HG03045 (cell line): ENCODE data around the gene MYL3.

ENCODE experiments used
- ATAC-seq: cut with Tn5 transposase; IDR thresholded peaks from one replicate; pipeline ENCODE4 v1.9.1; 2021; ENCODE audit warnings: mild to moderate bottlenecking, moderate library complexity; ENCODE audit not compliant: unreplicated experiment

MYL3 gene

DNA sequence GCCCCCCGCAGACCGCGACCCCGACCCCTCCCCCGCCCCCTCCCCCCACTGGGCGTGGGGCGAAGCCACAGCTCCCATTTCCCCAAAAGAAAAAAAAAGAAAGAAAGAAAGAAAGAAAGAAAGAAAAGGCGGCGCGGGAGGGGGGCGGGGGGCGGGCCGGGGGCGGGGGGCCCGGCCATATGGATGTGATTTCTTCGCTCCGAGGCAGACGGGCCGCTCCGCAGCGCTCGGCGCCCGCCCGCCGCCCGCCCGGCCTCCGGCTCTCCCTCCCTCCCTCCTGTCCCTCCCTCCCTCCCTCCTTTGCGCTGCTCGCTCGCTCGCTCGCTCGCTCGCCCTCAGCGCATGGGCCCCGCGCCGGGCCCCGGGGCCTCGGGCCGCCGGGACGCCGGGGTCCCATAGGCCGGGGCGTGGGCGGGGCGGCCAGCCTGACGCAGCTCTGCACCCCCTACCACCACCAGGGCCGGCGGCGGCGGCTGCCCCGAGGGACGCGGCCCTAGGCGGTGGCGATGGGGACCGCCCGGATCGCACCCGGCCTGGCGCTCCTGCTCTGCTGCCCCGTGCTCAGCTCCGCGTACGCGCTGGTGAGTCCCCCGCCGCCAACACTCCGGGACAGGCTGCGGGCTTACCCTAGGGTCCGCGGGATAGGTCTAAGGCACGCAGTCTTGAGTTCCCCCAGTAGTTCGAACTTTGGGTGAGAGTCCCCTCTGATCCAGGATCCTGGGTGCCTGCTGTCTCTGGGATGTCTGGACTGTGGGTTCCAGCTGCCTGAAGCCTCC, 20.0 kb upstream of the MYL3 start:
- ATAC-seq, result no peak

DNA sequence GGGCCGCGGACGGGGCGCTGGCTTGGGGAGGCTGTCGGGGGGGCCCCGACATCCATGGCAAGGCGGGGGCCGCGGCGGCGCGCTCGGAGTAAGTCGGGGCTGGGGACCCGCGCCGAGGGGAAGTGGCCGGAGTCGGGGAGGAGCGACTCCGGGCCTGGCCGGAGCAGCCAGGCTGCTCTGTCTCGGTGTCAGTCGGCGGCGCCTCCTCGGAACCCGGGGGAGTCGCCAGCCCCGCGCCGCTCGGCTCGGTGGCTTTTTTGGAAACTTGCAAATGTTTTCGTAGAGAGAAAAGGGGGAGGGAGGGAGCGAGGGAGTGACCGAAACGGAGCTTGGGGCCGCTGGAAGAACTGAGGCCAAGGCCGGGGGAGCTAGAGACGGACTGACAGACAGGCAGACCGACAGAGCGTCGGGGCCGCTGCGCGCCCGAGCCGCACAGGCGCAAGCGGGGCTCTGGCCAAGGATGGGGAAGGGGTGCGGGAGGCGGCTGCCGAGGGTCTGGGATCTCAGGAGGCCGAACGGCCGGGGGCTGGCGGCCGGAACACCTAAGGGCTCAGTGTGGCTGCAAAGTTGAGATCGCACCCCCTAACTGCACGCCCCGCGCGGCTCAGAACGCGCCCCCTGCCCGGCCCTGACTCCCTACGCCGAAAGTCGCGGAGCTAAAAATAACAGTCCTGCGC, 19.3 kb upstream of the MYL3 start:
- no peak for ATAC-seq

DNA sequence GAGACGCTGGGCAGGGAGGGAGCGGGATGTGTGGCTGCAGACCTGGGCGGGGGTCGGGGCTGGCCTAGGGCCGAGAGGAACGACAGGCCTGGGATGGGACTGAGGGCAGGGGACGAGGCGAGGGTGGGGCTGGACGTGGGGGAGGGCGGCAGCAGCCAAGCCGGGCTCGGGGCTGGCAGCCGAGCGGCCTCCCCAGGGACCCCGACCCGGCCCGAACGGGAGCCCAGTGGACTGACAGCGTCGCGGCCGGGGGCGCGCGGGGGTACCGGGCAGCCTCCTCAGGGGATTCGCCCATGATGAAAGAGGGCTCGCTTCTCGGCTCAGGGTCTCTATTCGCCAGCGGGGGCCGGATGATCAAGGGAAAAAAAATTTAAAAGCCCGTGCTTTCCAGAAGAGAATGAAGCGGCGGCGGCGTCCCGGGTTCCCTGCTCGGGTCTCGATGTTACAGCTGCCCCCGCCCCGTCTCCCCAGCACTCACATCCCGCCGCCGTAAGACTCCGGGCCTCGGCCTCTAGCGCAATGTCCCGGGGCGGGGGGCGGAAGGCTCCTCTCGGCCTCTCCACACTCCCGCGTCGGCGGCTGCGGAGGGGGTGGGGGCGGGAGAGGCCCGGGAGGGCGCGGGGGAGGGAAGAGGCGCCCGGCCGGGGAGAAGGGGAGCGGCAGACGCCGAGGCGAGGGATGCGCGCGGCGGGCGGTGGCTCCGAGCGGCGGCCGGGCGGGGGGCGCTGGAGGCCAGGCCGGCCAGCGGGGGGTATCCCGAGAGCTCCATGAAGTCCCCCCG, 18.5 kb upstream of the MYL3 start:
- ATAC-seq, result no peak

DNA sequence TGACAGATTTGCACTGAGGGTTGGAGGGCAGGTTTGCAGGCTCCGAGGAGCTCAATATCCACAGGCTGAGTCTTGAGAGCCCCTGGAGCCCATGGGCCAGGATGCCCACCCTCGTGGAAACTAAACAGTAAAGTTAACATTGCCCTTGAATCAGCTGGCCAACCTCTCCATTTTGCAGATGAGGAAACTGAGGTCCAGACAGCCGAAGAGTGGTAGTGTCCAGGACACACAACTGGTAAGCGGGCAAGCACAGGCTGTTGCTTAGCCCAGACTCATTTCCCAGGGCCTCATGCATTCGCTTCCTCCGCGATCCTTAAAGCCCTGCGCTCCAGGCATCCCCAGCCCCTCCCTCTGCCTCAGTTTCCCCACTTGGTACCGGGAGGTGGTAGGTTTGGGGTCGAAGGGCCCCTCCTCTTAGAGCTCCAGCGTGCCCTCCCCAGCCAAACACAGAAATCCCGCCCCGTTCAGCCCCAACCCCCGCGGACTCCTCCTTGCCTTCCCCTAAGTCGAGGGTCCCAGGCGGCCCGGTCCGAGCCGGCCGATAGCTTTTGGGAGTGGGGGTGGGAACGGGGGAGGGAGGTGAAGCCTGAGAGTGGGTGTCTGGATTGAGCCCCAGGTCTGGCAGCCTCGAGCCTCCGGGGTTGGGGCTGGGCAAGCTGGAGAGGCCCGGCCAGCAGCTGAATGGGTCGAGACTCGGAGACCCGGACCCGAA, 17.8 kb upstream of the MYL3 start:
- no peak for ATAC-seq

DNA sequence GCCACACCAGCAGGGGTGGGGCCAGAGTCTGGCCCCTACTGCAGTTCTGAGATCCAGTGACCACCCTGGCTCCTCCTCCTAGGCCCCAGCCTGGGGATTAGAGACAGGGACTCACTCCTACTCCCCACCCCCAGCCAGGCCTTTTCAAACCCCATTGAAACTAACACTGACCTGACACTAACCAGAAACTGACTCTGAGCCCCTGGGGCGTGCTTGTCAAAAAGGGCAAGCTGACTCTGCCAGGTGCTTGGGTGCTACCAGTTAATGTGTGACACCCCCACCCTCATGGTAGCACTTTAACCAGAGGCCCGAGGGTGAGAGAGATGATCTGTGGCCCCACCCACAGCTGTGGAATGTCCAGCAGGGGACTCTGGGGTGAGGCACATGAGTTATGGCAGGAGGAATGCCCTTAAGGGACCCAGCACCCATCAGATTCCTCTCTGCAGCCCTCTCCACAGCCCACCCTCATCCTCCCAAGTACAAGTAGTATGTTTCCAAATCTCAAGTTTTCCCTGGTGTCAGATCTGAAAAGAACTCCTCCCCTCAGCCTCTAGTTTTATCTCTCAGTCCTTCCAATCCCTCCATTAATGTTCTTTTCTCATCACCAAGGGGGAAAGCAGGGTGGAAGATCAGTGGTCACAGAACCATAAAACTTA, 15.7 kb upstream of the MYL3 start:
- ATAC-seq, result no peak

DNA sequence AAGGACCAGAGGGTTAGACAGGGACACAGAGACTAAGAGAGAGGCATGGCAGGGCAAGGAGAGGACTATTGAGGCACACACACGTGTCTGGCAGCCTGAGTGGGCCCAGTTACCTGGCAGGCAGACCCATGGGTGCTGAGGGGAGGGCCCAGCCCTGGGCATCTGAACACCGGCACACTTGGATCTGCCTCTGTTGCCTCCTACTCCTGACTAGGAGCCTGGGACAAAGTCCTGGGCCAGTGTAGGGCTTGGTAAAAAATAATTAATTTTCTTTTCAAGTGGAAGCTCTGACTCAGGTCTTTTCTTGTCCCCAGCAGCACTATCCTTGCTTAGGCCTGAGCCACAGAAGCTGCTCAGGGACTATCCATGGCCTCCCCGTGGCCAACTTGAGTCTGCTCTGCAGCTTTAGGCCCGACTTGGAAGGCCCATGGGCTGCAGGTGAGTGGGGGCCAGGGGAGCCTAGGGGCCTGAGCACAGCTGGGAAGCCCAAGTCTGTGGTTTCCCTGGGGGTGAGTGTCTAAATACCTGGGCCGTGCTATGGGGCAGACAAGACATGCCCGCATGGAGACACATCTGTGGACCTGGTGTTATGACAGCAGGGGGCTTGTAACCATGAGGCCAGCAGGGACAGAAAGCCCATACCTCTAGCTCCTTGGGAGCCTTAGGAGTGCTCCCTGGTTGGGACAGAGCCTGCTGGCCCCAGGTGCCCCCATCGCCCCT, 14.3 kb upstream of the MYL3 start, which contains the start of gene PTH1R:
TSS of gene PTH1R (plus strand) at position 316 of the 720 bp plus-strand sequence. CDS start 5,839 bp downstream, outside the sequence.
- ATAC-seq, result no peak

DNA sequence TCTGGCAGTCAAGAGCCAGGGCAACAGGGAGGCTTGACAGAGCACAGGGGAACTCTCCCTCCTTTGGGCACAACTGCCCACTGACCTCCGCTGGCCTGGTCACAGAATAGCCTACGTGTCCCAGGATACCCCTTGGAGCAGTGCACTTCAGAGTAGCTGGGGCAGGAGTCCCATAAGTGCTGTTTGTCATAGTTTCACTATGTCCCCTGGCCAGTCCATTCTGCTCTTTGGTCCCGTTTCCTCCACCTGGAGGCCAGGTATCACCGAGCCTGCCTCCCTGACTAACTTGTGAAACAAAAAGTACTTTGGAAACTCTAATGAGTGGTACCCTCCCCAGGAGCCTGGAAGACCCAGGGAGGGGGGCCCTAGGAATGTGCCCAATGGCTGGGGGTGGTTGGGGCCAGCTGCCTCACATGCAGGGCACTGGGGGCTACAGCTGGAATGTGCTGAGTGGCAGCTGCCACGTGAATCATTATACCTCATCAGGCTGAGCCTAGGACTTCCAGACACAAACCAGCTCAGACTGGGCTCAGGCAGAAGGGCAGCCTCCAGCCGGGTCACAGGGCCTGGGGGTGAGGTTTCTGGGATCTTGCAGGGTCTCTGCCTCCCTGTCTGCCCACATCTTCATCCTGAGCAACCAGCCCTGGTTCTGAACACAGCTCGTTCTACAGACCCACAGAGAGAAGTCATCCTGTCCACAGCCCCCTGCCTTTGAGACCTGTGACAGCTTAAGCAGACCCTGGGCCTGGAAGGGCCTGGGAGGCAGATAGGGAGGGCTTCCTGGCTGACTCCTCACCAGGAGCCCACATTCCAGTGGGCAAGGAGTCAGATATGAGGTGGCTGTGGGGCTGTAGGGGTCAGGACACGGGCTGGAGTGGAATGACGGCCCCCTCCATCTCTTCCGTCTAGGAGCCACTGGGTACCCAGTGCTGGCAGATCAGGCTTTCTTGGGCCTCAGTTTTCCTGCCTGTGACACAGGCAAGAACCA, 13.4 kb upstream of the MYL3 start:
- ATAC-seq, result no peak

DNA sequence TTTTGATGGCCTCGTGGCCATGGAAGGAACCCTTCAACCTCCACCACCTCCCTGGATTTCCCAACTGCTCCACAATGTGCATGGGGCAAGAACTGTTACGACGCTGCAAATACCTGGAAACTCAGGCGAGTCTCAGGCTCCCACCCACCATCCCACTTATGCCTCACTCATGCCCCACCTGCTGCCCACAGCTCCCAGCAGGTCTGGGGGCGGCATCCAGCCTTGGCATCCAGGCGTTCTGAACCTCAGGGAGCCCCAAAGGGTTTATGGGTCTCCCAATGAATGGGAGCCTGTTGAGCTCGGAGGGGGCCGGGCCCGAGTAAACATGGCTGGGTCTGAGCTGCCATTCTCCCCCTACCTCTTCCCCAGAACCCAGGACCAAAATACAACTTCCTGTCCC, 12.3 kb upstream of the MYL3 start:
- ATAC-seq, result no peak

DNA sequence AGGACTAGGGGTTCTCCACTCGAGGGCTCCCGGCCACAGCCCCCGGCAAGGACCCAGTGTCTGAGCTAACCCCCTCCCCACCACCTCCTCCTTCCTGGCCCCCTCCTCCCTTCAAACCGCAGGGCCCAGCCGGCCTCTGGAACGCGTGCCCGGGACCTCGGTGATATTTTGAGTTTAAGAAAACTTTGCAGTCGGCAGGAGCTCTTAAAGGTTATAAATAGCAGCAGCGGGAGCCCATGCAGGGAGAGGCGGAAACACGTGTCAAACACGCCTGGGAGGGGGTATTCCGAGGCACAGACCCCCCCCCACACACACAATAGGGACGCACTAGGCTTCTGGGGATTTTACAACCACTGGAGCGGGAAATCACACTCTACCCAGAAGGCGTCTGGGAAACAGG, 11.2 kb upstream of the MYL3 start:
- no peak for ATAC-seq

DNA sequence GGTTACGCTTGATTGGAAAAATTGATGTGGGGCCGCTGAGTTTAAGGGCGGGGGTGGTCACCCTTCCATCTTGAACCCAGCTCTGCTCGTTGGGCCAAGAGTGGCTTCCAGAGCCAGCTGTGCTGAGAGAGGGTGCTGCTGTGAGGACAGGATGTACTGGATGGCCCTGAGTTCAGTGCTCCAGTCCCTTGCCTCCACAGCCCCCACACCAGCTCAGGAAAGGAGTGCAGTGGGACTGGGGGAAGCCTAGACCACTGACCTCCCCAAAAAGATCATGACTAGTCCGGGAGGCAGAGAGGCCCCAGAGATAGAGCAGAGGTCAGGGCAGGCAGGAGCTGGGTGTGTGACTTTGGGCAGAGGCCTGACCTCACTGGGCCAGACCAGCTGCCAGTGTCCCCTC, 10.3 kb upstream of the MYL3 start:
- no peak for ATAC-seq

DNA sequence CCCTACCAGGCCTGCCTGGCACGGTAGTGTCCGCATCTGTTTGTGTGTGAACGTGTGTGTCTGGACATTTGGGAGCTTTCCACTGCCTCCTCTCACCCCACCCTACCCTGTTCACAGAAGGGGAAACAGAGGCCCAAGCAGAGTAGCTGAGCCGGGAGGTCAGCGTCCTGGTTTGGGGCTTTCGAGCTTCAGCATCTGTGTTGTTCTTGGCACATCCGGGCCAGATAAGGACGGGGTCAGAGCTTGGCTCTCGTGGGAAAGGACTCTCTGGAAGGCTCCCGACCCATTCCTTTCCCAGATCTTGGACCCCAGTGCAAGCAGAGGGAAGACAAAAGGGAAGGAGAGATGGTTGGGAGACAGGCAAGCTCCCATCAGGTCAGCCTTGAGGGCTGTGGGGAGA, 8.0 kb upstream of the MYL3 start:
- no peak for ATAC-seq

DNA sequence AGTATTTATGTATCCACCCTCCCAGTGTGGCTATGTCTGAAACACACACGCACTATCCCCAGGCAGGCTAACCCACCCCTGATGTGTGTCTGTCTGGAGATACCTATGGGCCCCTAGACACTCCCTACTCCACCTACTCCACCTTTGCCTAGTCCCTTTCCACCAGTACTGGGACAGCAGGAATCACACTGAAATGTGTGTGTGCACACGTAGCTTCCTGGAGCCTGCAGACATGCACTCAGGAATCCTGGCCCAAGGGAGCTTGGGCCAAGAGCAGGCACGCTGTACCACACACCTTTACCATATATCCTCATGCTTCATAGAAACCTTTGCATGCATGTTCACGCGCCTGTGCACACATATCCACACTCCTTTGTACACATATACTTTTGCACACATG, 7.4 kb upstream of the MYL3 start:
- no peak for ATAC-seq

DNA sequence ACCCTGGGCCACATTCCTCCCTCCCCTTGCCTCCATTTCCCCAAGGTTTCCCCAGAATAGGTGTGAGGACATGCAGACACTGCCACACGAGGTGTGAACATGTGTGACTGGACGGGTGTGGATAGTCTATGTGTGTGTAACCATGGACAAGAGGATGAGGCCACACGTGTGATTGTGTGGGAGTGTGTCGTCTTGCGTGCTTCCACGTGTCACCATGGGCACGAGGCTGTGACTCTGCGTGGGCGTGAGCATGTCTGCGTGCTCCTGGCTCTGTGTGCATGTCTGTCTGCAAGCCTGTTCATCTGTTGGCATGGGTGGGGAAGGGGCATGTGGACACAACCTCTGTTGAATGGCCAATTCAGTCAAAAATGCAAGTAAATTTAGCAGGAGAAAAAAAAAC, 6.2 kb upstream of the MYL3 start:
- no peak for ATAC-seq

DNA sequence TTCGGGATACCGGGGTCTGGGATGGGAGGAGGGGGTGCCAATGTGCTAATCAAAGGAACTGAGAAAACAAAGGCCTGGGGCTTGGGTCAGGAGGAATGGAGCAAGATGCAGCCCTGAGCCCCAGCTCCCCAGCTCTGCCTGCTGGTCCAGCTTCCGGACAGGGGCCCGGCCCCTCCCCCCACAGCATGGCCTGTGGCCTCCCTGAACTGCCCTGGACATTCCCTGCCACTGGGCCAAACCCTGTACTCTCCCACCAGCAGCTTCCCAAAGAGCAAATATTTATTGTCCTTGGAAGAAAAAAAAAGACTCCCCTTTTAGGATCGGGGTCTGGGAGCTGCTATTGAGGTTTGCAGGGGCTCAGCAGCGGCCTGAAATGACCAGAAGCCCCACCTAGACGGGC, 5.7 kb upstream of the MYL3 start:
- ATAC-seq, result no peak

DNA sequence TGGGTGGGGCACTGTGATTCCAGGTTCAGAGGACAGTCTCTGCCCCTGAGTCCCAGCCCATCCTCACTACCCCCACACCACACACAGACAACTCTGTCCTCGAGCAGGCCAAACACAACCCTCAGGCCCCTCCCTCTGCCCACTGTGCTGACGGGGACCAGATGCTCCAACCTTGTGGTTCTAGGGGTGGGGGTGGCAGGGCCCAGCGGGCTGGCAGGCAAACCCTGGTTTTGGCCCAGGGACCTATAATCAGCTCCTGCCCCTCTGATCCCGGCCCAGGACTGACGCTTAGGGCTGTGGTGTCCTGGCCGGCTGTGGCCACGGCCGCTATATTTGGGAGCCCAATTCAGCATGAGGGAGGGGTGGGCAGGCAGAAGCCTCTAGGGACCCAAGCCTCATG, 5.0 kb upstream of the MYL3 start:
- no peak for ATAC-seq

DNA sequence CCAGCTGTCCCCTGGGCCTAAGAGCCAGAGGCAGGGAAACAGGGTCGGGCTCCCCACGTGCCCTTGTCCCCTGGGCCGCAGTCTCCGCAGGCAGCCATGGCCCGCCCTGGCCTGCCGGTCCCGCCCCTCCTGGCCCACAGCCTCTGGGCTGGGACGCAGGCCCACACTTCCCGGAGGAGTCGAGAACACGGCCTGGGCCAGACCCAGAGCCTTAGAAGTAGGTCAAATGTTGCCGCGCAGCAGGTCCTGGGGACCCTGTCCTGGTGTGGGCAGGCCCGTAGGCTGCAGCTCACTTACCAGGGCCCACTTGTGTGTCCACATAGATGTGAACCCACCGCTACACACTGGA, 4.3 kb upstream of the MYL3 start:
- no peak for ATAC-seq

DNA sequence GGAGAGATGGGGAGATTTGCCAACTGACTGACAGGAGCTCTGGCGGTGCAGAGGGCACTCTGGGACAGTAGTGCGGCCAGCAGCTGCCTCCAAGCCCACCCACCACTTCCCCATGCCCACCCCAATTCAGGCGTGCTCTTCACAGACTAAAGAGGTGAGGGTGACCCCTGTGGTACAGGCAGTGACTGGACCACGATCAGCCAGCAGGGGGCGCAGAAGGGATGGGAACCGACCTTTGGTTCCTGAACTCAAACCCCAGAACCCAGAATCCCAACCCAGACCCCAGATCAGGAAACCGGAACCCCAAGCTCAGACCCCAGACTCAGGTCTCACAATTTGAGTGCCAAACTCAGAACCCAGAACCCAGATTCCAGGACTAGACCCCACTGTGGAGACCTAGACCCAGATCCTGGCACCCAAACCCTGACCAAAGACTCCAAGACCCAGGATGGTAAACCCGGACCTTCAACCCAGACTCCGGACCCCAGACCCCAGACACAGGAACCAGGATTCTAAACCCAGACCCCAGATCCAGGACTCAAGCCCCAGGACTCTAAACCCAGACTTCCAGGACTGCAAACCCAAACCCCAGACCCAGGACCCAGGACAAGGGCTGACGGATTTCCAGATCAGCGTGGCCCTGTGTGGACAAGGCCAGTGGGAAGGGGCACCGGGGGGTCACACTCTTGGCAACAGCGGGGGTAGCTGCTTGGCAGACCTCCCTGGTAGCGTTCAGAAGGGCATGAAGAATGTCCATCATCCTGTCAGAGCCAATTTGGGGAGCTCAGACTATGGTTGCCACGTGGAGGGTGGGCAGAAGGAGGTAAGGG, 3.7 kb upstream of the MYL3 start:
- ATAC-seq, result no peak

DNA sequence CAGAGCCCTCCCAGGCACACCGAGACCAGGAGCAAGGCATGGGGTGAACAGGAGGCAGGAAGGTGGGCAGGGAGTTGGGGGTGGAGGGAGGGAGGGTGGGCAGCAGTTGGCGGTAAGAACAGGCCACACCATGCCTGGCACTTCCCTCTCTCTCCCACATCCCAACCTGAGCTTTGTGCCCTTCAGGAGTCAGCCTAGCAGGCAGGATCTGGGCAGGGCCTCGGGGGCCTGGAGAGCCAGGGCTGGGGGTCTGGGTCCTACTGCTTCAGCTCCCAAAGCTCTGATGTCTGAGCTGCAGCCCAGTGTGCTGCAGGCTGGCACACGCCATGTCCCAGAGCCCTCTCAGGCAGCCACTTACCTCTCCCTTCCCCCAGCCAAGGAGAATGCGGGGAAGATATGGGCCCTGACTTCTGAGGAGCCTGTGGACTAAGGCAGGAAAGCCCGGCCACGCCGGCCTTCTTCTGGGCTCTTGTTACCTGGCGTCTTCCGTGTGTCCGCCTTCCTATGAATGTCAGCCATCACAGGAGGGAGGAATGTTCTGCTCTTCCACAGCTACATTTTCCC, 2.9 kb upstream of the MYL3 start:
- ATAC-seq, result no peak
